Measurements from ENCODE around the gene PCGF1. TPM values are rescaled to one million over a fixed set of nuclear protein-coding genes. Genes with fewer than 3 reads are reported as not detected.

PCGF1 gene
- total and polyA plus RNA-seq, 2 of the 4 experiments (the other 2 are of a cell fraction), result 23.4 to 31.4 TPM

DNA sequence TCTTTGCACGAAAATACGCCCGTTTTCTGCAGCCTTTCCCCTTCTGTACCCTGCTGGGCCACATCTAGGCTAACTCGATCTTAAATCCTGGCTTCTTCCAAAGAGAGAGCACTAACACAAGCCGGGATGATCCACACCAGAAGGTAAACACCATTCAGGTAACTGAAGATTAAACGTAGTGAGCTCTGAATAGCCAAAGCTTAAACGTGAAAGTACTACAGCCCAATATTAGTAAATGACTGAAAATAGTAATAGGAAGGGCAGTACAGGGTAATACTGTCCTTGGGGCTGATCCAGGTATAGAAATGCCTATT lies 34.6 kb downstream of the PCGF1 start:
- Histone ChIP-seq H3K56ac (ENCODE audit: extremely low read depth, insufficient read depth, low read length) (peak overlapping the region; percentile 69), H3K14ac (replicated peaks; ENCODE audit: low read depth, low read length) (peak overlapping the region; percentile 95), H2AK9ac (replicated peaks; ENCODE audit: low read depth, low read length, poor library complexity) (peak overlapping the region; percentile 87), H4K91ac (ENCODE audit: insufficient read depth, low read depth, low read length) (peak overlapping the region; percentile 89), H3K27ac (ENCODE audit: insufficient read depth, low read length) (peak overlapping the region; percentile 84), H3K18ac (ENCODE audit: low read depth, low read length) (no peak overlapping the region; the same call in 1 of the 2 replicates), H3K27me3 (ENCODE audit: control insufficient read depth, insufficient read depth, low read length) (no peaks in the 10 kb centered on the region), H3K4me3 (ENCODE audit: insufficient read depth, low read depth, low read length) (peak overlapping the region; percentile 77), H3K4ac (ENCODE audit: low read depth, low read length) (peak overlapping the region; percentile 93), H3K9me3 (ENCODE audit: control insufficient read depth, insufficient read depth, low read length) (no peaks in the 10 kb centered on the region), H3K79me1 (ENCODE audit: low read depth in 1 of 2, low read length in 2 of 2) (peaks cover 3 to 38% of the 10 kb centered on the region in 2 experiments; a peak in 3 of 4 replicates), H3K23ac (ENCODE audit: low read depth, low read length) (peak overlapping the region; percentile 87), H4K8ac (ENCODE audit: low read depth in 2 of 2, low read length in 2 of 2) (peak overlapping the region; percentile 97 to 99), H2AFZ (replicated peaks; ENCODE audit: low read length, poor library complexity) (peak overlapping the region; percentile 92), H2BK20ac (ENCODE audit: low read depth, low read length) (no peak overlapping the region), H3K4me2 (ENCODE audit: low read depth, low read length) (peak overlapping the region; percentile 87), H4K5ac (ENCODE audit: low read depth, low read length) (peak overlapping the region; percentile 96), H2AK5ac (ENCODE audit: low read depth, low read length) (peak overlapping the region; percentile 85; the same call in 1 of the 2 replicates), H2BK5ac (ENCODE audit: low read depth, low read length, poor library complexity, severe bottlenecking) (peak overlapping the region; percentile 77), H3K9ac (ENCODE audit: low read depth, low read length) (peak overlapping the region; percentile 72), H3K4me1 (ENCODE audit: control insufficient read depth, insufficient read depth, low read length) (peaks cover 4% of the 10 kb centered on the region; the same call in 1 of the 2 replicates), H3K36me3 (ENCODE audit: control insufficient read depth, insufficient read depth, low read length) (peaks cover 24% of the 10 kb centered on the region), H2BK120ac (ENCODE audit: low read depth, low read length) (no peak overlapping the region), H2BK15ac (ENCODE audit: low read depth, low read length) (no peak overlapping the region), H4K20me1 (ENCODE audit: insufficient read depth, low read length) (no peaks in the 10 kb centered on the region), H3K9me1 (ENCODE audit: insufficient read depth, low read length) (peaks cover 4% of the 10 kb centered on the region; the same call in 1 of the 2 replicates)
- no peak for TF ChIP-seq CHD1 (IDR thresholded peaks at IDR 0.05; ENCODE audit: low read depth, low read length)
- TF ChIP-seq NFE2L2 (IDR thresholded peaks at IDR 0.05; ENCODE audit: low read depth, low read length), result no peak
- no peak for TF ChIP-seq RCOR1 (IDR thresholded peaks at IDR 0.05; ENCODE audit: insufficient replicate concordance, low read length)
- no peak for TF ChIP-seq RFX5 (IDR thresholded peaks at IDR 0.05; ENCODE audit: low read depth, low read length)
- no peak for TF ChIP-seq USF2 (IDR thresholded peaks at IDR 0.05; ENCODE audit: low read depth, low read length)
- TF ChIP-seq MAFK (IDR thresholded peaks at IDR 0.05; ENCODE audit: low read depth, low read length), result no peak
- no peak for TF ChIP-seq CEBPB (IDR thresholded peaks at IDR 0.05; ENCODE audit: low read depth, low read length)
- no peak for TF ChIP-seq MXI1 (IDR thresholded peaks at IDR 0.05; ENCODE audit: borderline replicate concordance, low read depth, low read length)
- DNase-seq (no peak), ATAC-seq (ENCODE audit: low read depth) (no peak)
- 17% methylated on average over 3 of the region's 7 CpGs; no CpG with 5 or more reads in 1 of the 2 experiments for WGBS, 2 experiments (ENCODE audit: extremely low coverage in 2 of 2, insufficient read length in 1 of 2)
- in situ Hi-C loops (cut with MboI; ENCODE audit: low sequenced_read_pairs) (no loop called here), dilution Hi-C loops (cut with HindIII; ENCODE audit: low sequenced_read_pairs, unreplicated experiment) (no loop called here), intact Hi-C loops (cut with micrococcal nuclease) (no loop called here)
- ChIA-PET CTCF (no interaction called here), POLR2A (ENCODE audit: unreplicated experiment) (interaction anchor here (0.6 to 1.1 kb wide), 2 partner anchors 9 to 32 kb away, joined by 4 to 5 read pairs; no protein-coding TSS in a partner anchor)
- no TSS peak for BruUV-seq (replicated peaks)
